Measurements from ENCODE around the gene TNFRSF21. TPM values are rescaled to one million over a fixed set of nuclear protein-coding genes. Genes with fewer than 3 reads are reported as not detected.

Gene TNFRSF21
- total and polyA plus RNA-seq, 9 of the 15 experiments (the other 6 are each of a cell fraction or from before 2014, with no cell fraction given): 0.63 to 5.7 (median 2.2) TPM

GRCh38 chr6:47265971-47266370, 43.7 kb downstream of the TNFRSF21 start (continued):
- TF ChIP-seq MYC (IDR thresholded peaks at IDR 0.05; ENCODE audit: low read depth, low read length) (no peak), MYC (CRISPR knock-in tag; IDR thresholded peaks at IDR 0.05; ENCODE audit: borderline replicate concordance, low read depth) (no peak), MBD1 (CRISPR knock-in tag; IDR thresholded peaks at IDR 0.05) (no peak)

DNA sequence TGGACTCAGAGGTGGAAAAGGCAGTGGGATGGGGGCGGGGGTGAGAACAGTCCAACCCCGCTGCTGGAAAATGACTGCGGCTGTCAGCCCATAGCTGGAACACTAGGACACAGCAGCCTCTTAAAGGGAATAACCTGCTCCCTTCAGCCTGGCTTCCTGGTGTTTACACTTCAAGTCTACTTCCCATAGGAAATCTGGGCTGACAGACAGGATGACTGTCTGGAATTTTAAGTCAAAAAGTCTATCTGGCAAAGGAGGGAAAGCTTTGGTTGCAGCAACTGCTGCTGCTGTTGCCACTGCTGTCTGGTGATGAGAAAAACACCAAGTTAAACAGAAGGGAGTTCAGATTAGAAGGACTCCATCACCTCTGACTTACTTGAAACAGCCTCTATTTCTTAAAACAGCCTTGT, 44.9 kb downstream of the TNFRSF21 start:
- Histone ChIP-seq H3K4me1 (replicated peaks in 1 of 2; ENCODE audit: control insufficient read depth in 2 of 2, insufficient read depth in 2 of 2, low read length in 2 of 2) (no peaks in the 10 kb centered on the region), H2AFZ (ENCODE audit: low read depth, low read length) (no peak overlapping the region), H3K4me3 (no peak overlapping the region), H3K9ac (ENCODE audit: insufficient read depth in 1 of 2, low read depth in 2 of 2, low read length in 2 of 2) (no peak overlapping the region), H3K36me3 (ENCODE audit: control insufficient read depth, insufficient read depth, low read length) (no peaks in the 10 kb centered on the region), H3K27ac (ENCODE audit: extremely low read depth, low read depth, low read length) (no peak overlapping the region), H3K9me1 (ENCODE audit: control insufficient read depth, insufficient read depth, low read length) (peaks cover 4% of the 10 kb centered on the region), H3K4me2 (ENCODE audit: insufficient read depth, low read length) (no peak overlapping the region), H3K27me3 (ENCODE audit: control insufficient read depth in 2 of 2, insufficient read depth in 2 of 2, low read length in 2 of 2) (no peaks in the 10 kb centered on the region; a peak in 1 of 5 replicates), H3K9me3 (replicated peaks; ENCODE audit: control insufficient read depth, insufficient read depth, low read depth, low read length) (no peaks in the 10 kb centered on the region), H4K20me1 (replicated peaks; ENCODE audit: control insufficient read depth, insufficient read depth, low read length) (no peaks in the 10 kb centered on the region), H3K79me2 (ENCODE audit: control insufficient read depth, insufficient read depth, low read length) (no peaks in the 10 kb centered on the region)
- ATAC-seq (no peak), DNase-seq (ENCODE audit: extremely low read depth in 1 of 4, low spot score in 3 of 4) (no peak), FAIRE-seq (no peak)
- no TSS peak for BruUV-seq (replicated peaks)
- CTCF ChIA-PET (ENCODE audit: low intra/inter-chr PET ratio): no interaction called here
- in situ Hi-C loops (cut with MboI): no loop called here
- 35% methylated on average over 3 of the region's 3 CpGs for WGBS (ENCODE audit: insufficient coverage, low coverage, missing lambda C conversion rate)
- POLR2A ChIA-PET: interaction anchor here (1.0 to 1.8 kb wide), 2 partner anchors 10 to 14 kb away, joined by 4 to 5 read pairs; no protein-coding TSS in a partner anchor
- intact Hi-C loops (cut with micrococcal nuclease): no loop called here
- no peak for TF ChIP-seq UBTF (IDR thresholded peaks at IDR 0.05; ENCODE audit: borderline replicate concordance in 1 of 2, low read depth in 2 of 2, low read length in 2 of 2)
- TF ChIP-seq ZNF354B (CRISPR knock-in tag; IDR thresholded peaks at IDR 0.05): no peak
- TF ChIP-seq NELFE (IDR thresholded peaks at IDR 0.05; ENCODE audit: insufficient read depth, insufficient read length): no peak
- TF ChIP-seq ZNF395 (CRISPR knock-in tag; IDR thresholded peaks at IDR 0.05): no peak
- no peak for TF ChIP-seq TCF7 (IDR thresholded peaks at IDR 0.05; ENCODE audit: borderline replicate concordance)
- TF ChIP-seq SMAD1 (IDR thresholded peaks at IDR 0.05; ENCODE audit: low read depth, low read length, partially characterized antibody): no peak
- TF ChIP-seq, protein P1, sequence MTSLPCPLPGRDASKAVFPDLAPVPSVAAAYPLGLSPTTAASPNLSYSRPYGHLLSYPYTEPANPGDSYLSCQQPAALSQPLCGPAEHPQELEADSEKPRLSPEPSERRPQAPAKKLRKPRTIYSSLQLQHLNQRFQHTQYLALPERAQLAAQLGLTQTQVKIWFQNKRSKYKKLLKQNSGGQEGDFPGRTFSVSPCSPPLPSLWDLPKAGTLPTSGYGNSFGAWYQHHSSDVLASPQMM (CRISPR knock-in tag; IDR thresholded peaks at IDR 0.05): no peak
- TF ChIP-seq, protein P2, sequence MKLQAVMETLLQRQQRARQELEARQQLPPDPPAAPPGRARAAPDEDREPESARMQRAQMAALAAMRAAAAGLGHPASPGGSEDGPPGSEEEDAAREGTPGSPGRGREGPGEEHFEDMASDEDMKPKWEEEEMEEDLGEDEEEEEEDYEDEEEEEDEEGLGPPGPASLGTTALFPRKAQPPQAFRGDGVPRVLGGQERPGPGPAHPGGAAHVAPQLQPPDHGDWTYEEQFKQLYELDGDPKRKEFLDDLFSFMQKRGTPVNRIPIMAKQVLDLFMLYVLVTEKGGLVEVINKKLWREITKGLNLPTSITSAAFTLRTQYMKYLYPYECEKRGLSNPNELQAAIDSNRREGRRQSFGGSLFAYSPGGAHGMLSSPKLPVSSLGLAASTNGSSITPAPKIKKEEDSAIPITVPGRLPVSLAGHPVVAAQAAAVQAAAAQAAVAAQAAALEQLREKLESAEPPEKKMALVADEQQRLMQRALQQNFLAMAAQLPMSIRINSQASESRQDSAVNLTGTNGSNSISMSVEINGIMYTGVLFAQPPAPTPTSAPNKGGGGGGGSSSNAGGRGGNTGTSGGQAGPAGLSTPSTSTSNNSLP (IDR thresholded peaks at IDR 0.05; ENCODE audit: borderline replicate concordance, low read depth, low read length): no peak
- no peak for TF ChIP-seq STAG1 (CRISPR knock-in tag; IDR thresholded peaks at IDR 0.05; ENCODE audit: borderline replicate concordance)
